Endothelial cell of umbilical vein (primary cell): ENCODE data around the gene ARHGEF11. TPM values are rescaled to one million over a fixed set of nuclear protein-coding genes. Genes with fewer than 3 reads are reported as not detected.

Experiments used
- BruUV-seq: library from RNA; stranded (reverse); fragments of 400-500 nt; replicated peaks from 2 replicates; lab custom pipeline; 2021; lab: Mats Ljungman, UMichigan
- CTCF ChIA-PET: fragments of 300-600, 350-600 bp; sonication (Branson Sonifier 250); formaldehyde crosslinking; loops from one replicate; lab custom pipeline; 2021; ENCODE audit warnings: antibody characterized with exemption, inconsistent platforms; lab: Charles Lee
- POLR2A ChIA-PET: fragments of 300-600, 350-600 bp; sonication (Branson Sonifier 250); formaldehyde crosslinking; loops from one replicate; lab custom pipeline; 2021; ENCODE audit warnings: antibody characterized with exemption, inconsistent platforms; lab: Charles Lee
- DNase-seq: peaks from one replicate; pipeline ENCODE4 v3.0.0-alpha.2; 2011; ENCODE audit warnings: low read depth, low spot score
- FAIRE-seq: peaks from 2 replicates; lab custom pipeline; 2011; peaks lifted over from hg19 to GRCh38; lab: Jason Lieb, UNC
- H2AFZ ChIP-seq: 2 replicates; pipeline ENCODE4 v1.6.0; 2012; ENCODE audit warnings: low read depth, low read length, control low read depth, inconsistent platforms
- H3K27ac ChIP-seq: 2 replicates; pipeline ENCODE4 v1.5.1; 2011; ENCODE audit warnings: low read depth, mild to moderate bottlenecking, control low read depth, low read length, moderate library complexity; ENCODE audit not compliant: insufficient read depth
- H3K27me3 ChIP-seq, 2 experiments: 2 replicates each; pipeline versions ENCODE4 v1.6.0 to v1.6.1; 2011; ENCODE audit warnings: low read length in 2 of 2, mixed read lengths in 1 of 2; ENCODE audit not compliant: control insufficient read depth in 2 of 2, insufficient read depth in 2 of 2
- H3K36me3 ChIP-seq, 2 experiments: 2 replicates in 1 of 2; 3 replicates in 1 of 2; pipeline ENCODE4 v1.5.1; 2011; ENCODE audit warnings: low read length in 2 of 2, mild to moderate bottlenecking in 1 of 2, moderate library complexity in 1 of 2; ENCODE audit not compliant: control insufficient read depth in 2 of 2, insufficient read depth in 2 of 2; ENCODE audit errors: extremely low read depth in 1 of 2
- H3K4me1 ChIP-seq: 3 replicates; pipeline ENCODE4 v1.5.1; 2011; ENCODE audit warnings: mild to moderate bottlenecking, low read length; ENCODE audit not compliant: control insufficient read depth, insufficient read depth; ENCODE audit errors: extremely low read depth
- H3K4me2 ChIP-seq: 2 replicates; pipeline ENCODE4 v1.6.1; 2011; ENCODE audit warnings: low read length, control low read depth, mixed read lengths; ENCODE audit not compliant: insufficient read depth
- H3K4me3 ChIP-seq, 3 experiments: fragments of 200-600 bp in 1 of 3; sonication (generic), shearing (Covaris generic) in 1 of 3; replicated peaks in 1 of 3; 2 replicates each; pipeline ENCODE4 v1.5.1; 2011 to 2016; ENCODE audit warnings: control low read depth in 3 of 3, low read length in 3 of 3, mild to moderate bottlenecking in 2 of 3, inconsistent platforms in 1 of 3, low read depth in 1 of 3, moderate library complexity in 1 of 3; ENCODE audit not compliant: insufficient read depth in 1 of 3
- H3K79me2 ChIP-seq: 2 replicates; pipeline ENCODE4 v1.6.0; 2012; ENCODE audit warnings: low read length, inconsistent platforms; ENCODE audit not compliant: control insufficient read depth, insufficient read depth
- H3K9ac ChIP-seq: replicated peaks from 2 replicates; pipeline ENCODE3; 2011; ENCODE audit warnings: low read length, control low read depth; ENCODE audit not compliant: insufficient read depth; ENCODE audit errors: extremely low read depth
- H3K9me1 ChIP-seq: replicated peaks from 3 replicates; pipeline ENCODE4 v1.6.0; 2011; ENCODE audit warnings: mild to moderate bottlenecking, low read length; ENCODE audit not compliant: control insufficient read depth, insufficient read depth; ENCODE audit errors: extremely low read depth
- H3K9me3 ChIP-seq: replicated peaks from 2 replicates; pipeline ENCODE4 v1.5.1; 2012; ENCODE audit warnings: low read length, inconsistent platforms; ENCODE audit not compliant: control insufficient read depth, insufficient read depth
- H4K20me1 ChIP-seq: replicated peaks from 2 replicates; pipeline ENCODE3; 2011; ENCODE audit warnings: mild to moderate bottlenecking, low read length; ENCODE audit not compliant: control insufficient read depth, insufficient read depth; ENCODE audit errors: extremely low read depth
- EZH2 ChIP-seq: IDR thresholded peaks from 2 replicates; pipeline ENCODE4 v1.6.1; 2012; ENCODE audit warnings: borderline replicate concordance, low read depth, mild to moderate bottlenecking, moderate library complexity, low read length, inconsistent platforms; ENCODE audit not compliant: severe bottlenecking
- FOS ChIP-seq: IDR thresholded peaks from 2 replicates; pipeline ENCODE4 v1.6.1; 2011; ENCODE audit warnings: mild to moderate bottlenecking, low read length, moderate library complexity, borderline replicate concordance; ENCODE audit not compliant: insufficient read depth
- GATA2 ChIP-seq: IDR thresholded peaks from 2 replicates; pipeline ENCODE4 v1.7.0; 2011; ENCODE audit warnings: low read depth, mild to moderate bottlenecking, moderate library complexity, mixed read lengths, low read length; ENCODE audit not compliant: insufficient read length, insufficient read depth
- JUN ChIP-seq: IDR thresholded peaks from 2 replicates; pipeline ENCODE4 v1.6.1; 2011; ENCODE audit warnings: borderline replicate concordance, low read depth; ENCODE audit not compliant: insufficient read length, insufficient read depth
- MAX ChIP-seq: IDR thresholded peaks from 2 replicates; pipeline ENCODE4 v1.6.1; 2011; ENCODE audit not compliant: insufficient read depth, insufficient read length
- MYC ChIP-seq: IDR thresholded peaks from one replicate; pipeline ENCODE4 v1.6.1; 2011; ENCODE audit warnings: mild to moderate bottlenecking, low read depth, low read length
- POLR2A ChIP-seq: IDR thresholded peaks from 2 replicates; pipeline ENCODE4 v1.6.1; 2012; ENCODE audit warnings: low read depth, mild to moderate bottlenecking, control low read depth, low read length
- POLR2AphosphoS5 ChIP-seq: IDR thresholded peaks from 2 replicates; pipeline ENCODE4 v1.6.1; 2012; ENCODE audit warnings: low read depth, mild to moderate bottlenecking, control low read depth, low read length, moderate library complexity; ENCODE audit not compliant: insufficient read depth
- dilution Hi-C: fragments of 300-500 bp; cut with MboI; formaldehyde crosslinking; loops from one replicate; pipeline ENCODE4 v1.15.0; 2019; ENCODE audit warnings: low sequenced_read_pairs; ENCODE audit not compliant: extremely low pct_ligation_motif_present
- intact Hi-C: fragments of 100-400 bp; cut with micrococcal nuclease; formaldehyde crosslinking; loops from one replicate; pipeline ENCODE4 v1.10.0; 2022
- polyA plus RNA-seq, 4 experiments: library from polyadenylated mRNA; depleted of rRNA in 3 of 4; stranded (reverse) in 3 of 4; unstranded in 1 of 4; fragments of >200 nt; gene quantifications; 2 replicates each; pipeline versions ENCODE4 v1.2.1 to v1.2.3, GENCODE V29; 2011 to 2012; ENCODE audit warnings: missing spikeins in 1 of 4
- total RNA-seq: library from RNA; stranded (reverse); gene quantifications from 2 replicates; pipeline ENCODE4 v1.2.3, GENCODE V29; 2021
- TF ChIP-seq, protein P1 (sequence below), 2 donors: IDR thresholded peaks; 1 replicate in 1 of 2; 2 replicates in 1 of 2; pipeline ENCODE4 v1.5.1; 2011; ENCODE audit warnings: low read length in 2 of 2, mild to moderate bottlenecking in 2 of 2, moderate library complexity in 2 of 2, control low read depth in 1 of 2, inconsistent platforms in 1 of 2, low read depth in 1 of 2; ENCODE audit not compliant: insufficient read depth in 1 of 2; ENCODE audit errors: extremely low read depth in 1 of 2

The ARHGEF11 gene
- total and polyA plus RNA-seq, 2 donors (not counting 3 experiments of a cell fraction or from before 2014, with no cell fraction given), result 18.2 to 28.0 TPM

DNA sequence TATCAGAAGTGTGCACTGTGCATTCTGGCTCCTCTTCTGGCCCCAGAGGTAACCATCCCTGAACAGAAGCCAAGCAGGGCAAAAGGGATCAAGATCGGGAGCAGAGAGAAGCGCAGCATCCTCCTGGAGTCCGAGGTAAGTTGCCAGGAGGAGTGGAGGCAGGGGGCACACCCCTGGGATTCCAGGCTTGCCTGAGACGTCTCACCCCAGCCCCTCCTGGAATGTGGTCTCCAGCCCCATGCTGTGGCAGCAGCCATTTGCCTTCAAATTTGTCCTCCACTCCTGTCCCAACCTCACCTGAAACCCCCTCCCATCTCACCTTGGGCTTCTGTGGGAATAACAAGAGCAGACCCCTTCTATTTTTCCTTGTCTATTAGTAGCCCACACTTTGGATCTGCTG lies 115.1 kb downstream of the ARHGEF11 start:
- H3K4me1 ChIP-seq, result peaks cover 2% of the 10 kb centered on the region
- no peaks in the 10 kb centered on the region for H3K9me3 ChIP-seq
- ChIA-PET POLR2A (interaction anchor here (1.0 kb wide), 1 partner anchor 43 kb away, joined by 3 read pairs; no protein-coding TSS in a partner anchor), CTCF (interaction anchor here (1.3 to 3.7 kb wide), 2 partner anchors 91 to 144 kb away, joined by 3 to 22 read pairs; no protein-coding TSS in a partner anchor)
- peaks cover 0 to 3% of the 10 kb centered on the region in 2 experiments for H3K27me3 ChIP-seq
- no peaks in the 10 kb centered on the region for H4K20me1 ChIP-seq
- no peak for DNase-seq
- dilution Hi-C loops, result no loop called here
- BruUV-seq, result no TSS peak
- no peak for TF ChIP-seq MYC
- no peak for TF ChIP-seq GATA2
- TF ChIP-seq, protein P1, sequence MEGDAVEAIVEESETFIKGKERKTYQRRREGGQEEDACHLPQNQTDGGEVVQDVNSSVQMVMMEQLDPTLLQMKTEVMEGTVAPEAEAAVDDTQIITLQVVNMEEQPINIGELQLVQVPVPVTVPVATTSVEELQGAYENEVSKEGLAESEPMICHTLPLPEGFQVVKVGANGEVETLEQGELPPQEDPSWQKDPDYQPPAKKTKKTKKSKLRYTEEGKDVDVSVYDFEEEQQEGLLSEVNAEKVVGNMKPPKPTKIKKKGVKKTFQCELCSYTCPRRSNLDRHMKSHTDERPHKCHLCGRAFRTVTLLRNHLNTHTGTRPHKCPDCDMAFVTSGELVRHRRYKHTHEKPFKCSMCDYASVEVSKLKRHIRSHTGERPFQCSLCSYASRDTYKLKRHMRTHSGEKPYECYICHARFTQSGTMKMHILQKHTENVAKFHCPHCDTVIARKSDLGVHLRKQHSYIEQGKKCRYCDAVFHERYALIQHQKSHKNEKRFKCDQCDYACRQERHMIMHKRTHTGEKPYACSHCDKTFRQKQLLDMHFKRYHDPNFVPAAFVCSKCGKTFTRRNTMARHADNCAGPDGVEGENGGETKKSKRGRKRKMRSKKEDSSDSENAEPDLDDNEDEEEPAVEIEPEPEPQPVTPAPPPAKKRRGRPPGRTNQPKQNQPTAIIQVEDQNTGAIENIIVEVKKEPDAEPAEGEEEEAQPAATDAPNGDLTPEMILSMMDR (IDR thresholded peaks at IDR 0.05; ENCODE audit: extremely low read depth in 1 of 2, insufficient read depth in 1 of 2, low read depth in 1 of 2, low read length in 2 of 2), result no peak
- no peak for TF ChIP-seq MAX
- TF ChIP-seq POLR2A, result no peak
- TF ChIP-seq EZH2, result no peak
- TF ChIP-seq POLR2AphosphoS5, result no peak
- no peak for TF ChIP-seq JUN
- TF ChIP-seq FOS, result no peak
- H3K9ac ChIP-seq, result no peak overlapping the region
- FAIRE-seq, result no peak
- no peak overlapping the region for H3K27ac ChIP-seq
- H3K79me2 ChIP-seq, result no peaks in the 10 kb centered on the region
- H3K36me3 ChIP-seq, result peaks cover 0 to under 1% of the 10 kb centered on the region in 2 experiments
- H3K4me3 ChIP-seq, result no peak overlapping the region
- H3K9me1 ChIP-seq, result no peaks in the 10 kb centered on the region
- intact Hi-C loops, result no loop called here
- no peak overlapping the region for H3K4me2 ChIP-seq
- no peak overlapping the region for H2AFZ ChIP-seq
